Measurements from ENCODE around the gene NR6A1.

GRCh38 chr9:124500028-124500795 is 270.9 kb downstream of the NR6A1 start:
- TF ChIP-seq CTCF (conservative IDR thresholded peaks at IDR 0.05; ENCODE audit: low read depth, low read length), result no peak
- TF ChIP-seq EZH2 (IDR thresholded peaks at IDR 0.05; ENCODE audit: low read length, unreplicated experiment), result no peak
